ENCODE data around the gene RNF187. TPM values are rescaled to one million over a fixed set of nuclear protein-coding genes. Genes with fewer than 3 reads are reported as not detected.

Gene RNF187
- total RNA-seq, 1 donor from 2014 or later: 129 TPM

GRCh38 chr1:228448372-228448771, 38.8 kb upstream of the RNF187 start:
- H3K4me1 Mint-ChIP-seq (ENCODE audit: low read depth, unreplicated experiment): peaks cover 7% of the 10 kb centered on the region
- H3K4me3 Mint-ChIP-seq (ENCODE audit: unreplicated experiment): no peak overlapping the region
- Histone ChIP-seq H3K36me3 (ENCODE audit: insufficient read depth, low read length) (no peaks in the 10 kb centered on the region), H3K4me3 (ENCODE audit: insufficient read depth, low read depth, low read length) (no peak overlapping the region), H3K27me3 (ENCODE audit: insufficient read depth, low read length) (peaks cover 21% of the 10 kb centered on the region), H3K79me2 (ENCODE audit: insufficient read depth, low read length) (no peaks in the 10 kb centered on the region), H3K4me1 (ENCODE audit: insufficient read depth, low read length) (no peaks in the 10 kb centered on the region), H4K20me1 (ENCODE audit: insufficient read depth, low read length) (peaks cover 5% of the 10 kb centered on the region), H3K9ac (ENCODE audit: low read length) (no peak overlapping the region), H2AFZ (ENCODE audit: low read depth, low read length) (no peak overlapping the region), H3K4me2 (ENCODE audit: low read length) (no peak overlapping the region), H3K27ac (ENCODE audit: low read depth, low read length) (no peak overlapping the region), H3K9me3 (ENCODE audit: insufficient read depth, low read depth, low read length) (no peaks in the 10 kb centered on the region)
- no peak overlapping the region for H3K27ac Mint-ChIP-seq (ENCODE audit: unreplicated experiment)
- peaks cover 2% of the 10 kb centered on the region for H3K36me3 Mint-ChIP-seq (ENCODE audit: low read depth, unreplicated experiment)
- H3K27me3 Mint-ChIP-seq (ENCODE audit: low read depth, unreplicated experiment): peaks cover 74% of the 10 kb centered on the region
- DNase-seq (ENCODE audit: low read depth) (no peak), FAIRE-seq (no peak)
- TF ChIP-seq EZH2 (IDR thresholded peaks at IDR 0.05; ENCODE audit: insufficient read depth, low read length): no peak
- no peak for TF ChIP-seq CTCF (IDR thresholded peaks at IDR 0.05; ENCODE audit: insufficient read depth, low read depth, low read length)
- no peaks in the 10 kb centered on the region for H3K9me3 Mint-ChIP-seq (ENCODE audit: unreplicated experiment)

- Mint-ChIP-seq H3K27ac (ENCODE audit: unreplicated experiment) (no peak overlapping the region), H3K9me3 (ENCODE audit: unreplicated experiment) (no peaks in the 10 kb centered on the region), H3K36me3 (ENCODE audit: low read depth, unreplicated experiment) (peaks cover 7% of the 10 kb centered on the region), H3K27me3 (ENCODE audit: low read depth, unreplicated experiment) (peaks cover 70% of the 10 kb centered on the region), H3K4me1 (ENCODE audit: low read depth, unreplicated experiment) (peaks cover 7% of the 10 kb centered on the region), H3K4me3 (ENCODE audit: unreplicated experiment) (no peak overlapping the region)
- TF ChIP-seq CTCF (IDR thresholded peaks at IDR 0.05; ENCODE audit: insufficient read depth, low read depth, low read length): no peak
- no peak for TF ChIP-seq EZH2 (IDR thresholded peaks at IDR 0.05; ENCODE audit: insufficient read depth, low read length)
- H3K9me3 ChIP-seq (ENCODE audit: insufficient read depth, low read depth, low read length): no peaks in the 10 kb centered on the region
- peaks cover 17% of the 10 kb centered on the region for H3K27me3 ChIP-seq (ENCODE audit: insufficient read depth, low read length)
- FAIRE-seq (no peak), DNase-seq (ENCODE audit: low read depth) (no peak)
- no peaks in the 10 kb centered on the region for H3K4me1 ChIP-seq (ENCODE audit: insufficient read depth, low read length)
- H3K9ac ChIP-seq (ENCODE audit: low read length): no peak overlapping the region
- no peak overlapping the region for H3K4me2 ChIP-seq (ENCODE audit: low read length)
- no peak overlapping the region for H3K27ac ChIP-seq (ENCODE audit: low read depth, low read length)
- no peak overlapping the region for H2AFZ ChIP-seq (ENCODE audit: low read depth, low read length)
- H3K4me3 ChIP-seq (ENCODE audit: insufficient read depth, low read depth, low read length): no peak overlapping the region
- peaks cover under 1% of the 10 kb centered on the region for H3K79me2 ChIP-seq (ENCODE audit: insufficient read depth, low read length)
- H3K36me3 ChIP-seq (ENCODE audit: insufficient read depth, low read length): no peaks in the 10 kb centered on the region
- peaks cover 7% of the 10 kb centered on the region for H4K20me1 ChIP-seq (ENCODE audit: insufficient read depth, low read length)
These were observed 37.0 kb upstream of the RNF187 start for GRCh38 chr1:228450200-228450599.

GRCh38 chr1:228452194-228453021, 34.8 kb upstream of the RNF187 start:
- no peak overlapping the region for H3K4me2 ChIP-seq (ENCODE audit: low read length)
- no peak overlapping the region for H3K9ac ChIP-seq (ENCODE audit: low read length)
- DNase-seq (ENCODE audit: low read depth) (no peak), FAIRE-seq (no peak)
- Mint-ChIP-seq H3K9me3 (ENCODE audit: unreplicated experiment) (no peaks in the 10 kb centered on the region), H3K36me3 (ENCODE audit: low read depth, unreplicated experiment) (peaks cover 7% of the 10 kb centered on the region), H3K27me3 (ENCODE audit: low read depth, unreplicated experiment) (peaks cover 51% of the 10 kb centered on the region), H3K4me3 (ENCODE audit: unreplicated experiment) (no peak overlapping the region), H3K27ac (ENCODE audit: unreplicated experiment) (no peak overlapping the region), H3K4me1 (ENCODE audit: low read depth, unreplicated experiment) (peaks cover 6% of the 10 kb centered on the region)
- H3K36me3 ChIP-seq (ENCODE audit: insufficient read depth, low read length): no peaks in the 10 kb centered on the region
- H3K4me1 ChIP-seq (ENCODE audit: insufficient read depth, low read length): peaks cover 9% of the 10 kb centered on the region
- H3K27ac ChIP-seq (ENCODE audit: low read depth, low read length): no peak overlapping the region
- H3K4me3 ChIP-seq (ENCODE audit: insufficient read depth, low read depth, low read length): no peak overlapping the region
- H2AFZ ChIP-seq (ENCODE audit: low read depth, low read length): no peak overlapping the region
- no peaks in the 10 kb centered on the region for H3K9me3 ChIP-seq (ENCODE audit: insufficient read depth, low read depth, low read length)
- peaks cover 2% of the 10 kb centered on the region for H3K27me3 ChIP-seq (ENCODE audit: insufficient read depth, low read length)
- peaks cover 12% of the 10 kb centered on the region for H3K79me2 ChIP-seq (ENCODE audit: insufficient read depth, low read length)
- no peak for TF ChIP-seq CTCF (IDR thresholded peaks at IDR 0.05; ENCODE audit: insufficient read depth, low read depth, low read length)
- TF ChIP-seq EZH2 (IDR thresholded peaks at IDR 0.05; ENCODE audit: insufficient read depth, low read length): no peak
- H4K20me1 ChIP-seq (ENCODE audit: insufficient read depth, low read length): peaks cover 7% of the 10 kb centered on the region

Data from astrocyte (in vitro differentiated cells and primary cell).